ENCODE results near the gene ABCA13.

The ABCA13 gene

GRCh38 chr7:48665353-48666135 is 494.3 kb downstream of the ABCA13 start:
- no peak for DNase-seq

DNA sequence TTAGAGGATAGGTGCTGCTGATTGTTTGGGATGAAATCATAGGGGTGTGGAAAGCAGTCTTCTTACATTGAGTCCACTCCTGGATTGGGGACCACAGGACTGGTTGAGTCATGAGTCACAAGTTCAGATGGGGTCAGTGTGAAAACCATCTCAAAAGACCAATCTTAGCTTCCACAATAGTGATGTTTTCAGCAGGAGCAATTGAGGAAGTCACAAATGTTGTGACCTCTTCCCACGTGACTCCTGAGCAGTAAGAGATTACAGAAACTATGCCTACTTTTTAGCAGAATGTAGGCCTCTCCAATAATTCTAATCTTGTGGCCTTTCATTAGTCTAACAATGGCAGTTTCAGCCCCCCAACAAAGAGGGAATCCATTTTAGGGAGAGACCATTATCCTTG is 496.1 kb downstream of the ABCA13 start:
- no peak for DNase-seq

DNA sequence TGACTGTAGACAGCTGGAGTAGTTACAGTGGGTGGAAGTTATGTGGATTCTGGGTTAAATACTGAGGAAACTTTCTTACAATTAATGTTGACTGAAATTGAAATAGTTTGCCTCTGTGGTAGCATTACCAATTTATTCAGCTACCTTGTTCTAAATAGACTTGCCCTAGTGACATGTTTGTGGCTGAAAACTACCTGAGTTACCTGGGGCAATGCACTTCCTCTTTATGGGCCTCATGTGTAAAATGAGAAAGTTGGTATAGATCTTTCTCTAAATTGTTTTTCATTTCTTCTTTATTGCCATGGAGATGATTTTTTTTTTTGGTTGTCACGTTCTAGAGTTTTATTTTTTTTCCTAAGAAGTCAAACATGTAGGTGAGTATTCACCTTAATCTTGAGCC is 500.4 kb downstream of the ABCA13 start:
- no peak for DNase-seq

DNA sequence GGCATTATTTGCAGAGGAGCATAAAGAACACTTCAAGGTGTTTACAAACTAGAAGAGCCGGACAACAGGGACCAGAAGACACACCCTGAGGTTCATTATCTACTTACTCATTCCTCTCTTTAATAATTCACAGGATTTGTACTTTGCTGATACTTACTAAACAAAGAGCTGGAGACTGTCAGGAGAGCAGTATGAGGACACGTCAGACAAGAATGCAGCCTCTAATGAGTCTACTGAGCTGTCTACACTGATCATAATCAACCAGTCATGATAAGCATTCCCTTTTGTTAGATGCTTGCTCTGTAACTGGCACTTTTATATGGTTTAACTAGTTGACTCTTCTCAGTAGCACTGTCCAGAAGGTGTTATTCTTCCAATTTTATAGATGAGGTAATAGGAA is 509.7 kb downstream of the ABCA13 start:
- no peak for DNase-seq

- DNase-seq, result no peak
Observed at GRCh38 chr7:48691788-48692187, 520.5 kb downstream of the ABCA13 start.

Data from 8988T (cell line).